HG03565 (cell line): ENCODE measurements around the gene ZNF33B.
"Not testable (repeated sequence)": the region's sequence is repeated elsewhere in the genome, so short reads cannot be mapped to it uniquely, and the experiment has no call there.

Experiments
- ATAC-seq: cut with Tn5 transposase; IDR thresholded peaks from one replicate; pipeline ENCODE4 v1.9.1; 2021; ENCODE audit warnings: mild to moderate bottlenecking, moderate library complexity; ENCODE audit not compliant: unreplicated experiment

Gene ZNF33B

GRCh38 chr10:42638055-42638820, at the start of gene ZNF33B:
Gene ZNF33B (minus strand): TSS chr10:42638570. CDS start chr10:42636928, 1,642 bp downstream.
- peak; percentile 95 for ATAC-seq

GRCh38 chr10:42684517-42684916, 46.1 kb upstream of the ZNF33B start:
- no peak for ATAC-seq

- no peak for ATAC-seq
Observed at GRCh38 chr10:42680267-42680666, 41.9 kb upstream of the ZNF33B start.

- not testable (repeated sequence) for ATAC-seq
Observed at GRCh38 chr10:42665181-42665979, 27.0 kb upstream of the ZNF33B start.

- ATAC-seq = no peak
Observed at GRCh38 chr10:42654419-42654818, 16.0 kb upstream of the ZNF33B start.

- ATAC-seq = no peak
Observed at GRCh38 chr10:42652858-42653257, 14.5 kb upstream of the ZNF33B start.

- no peak for ATAC-seq
Observed at GRCh38 chr10:42650374-42650773, 12.0 kb upstream of the ZNF33B start.

- no peak for ATAC-seq
Observed at GRCh38 chr10:42648512-42648911, 10.1 kb upstream of the ZNF33B start.

- ATAC-seq = no peak
Observed at GRCh38 chr10:42646687-42647640, 8.6 kb upstream of the ZNF33B start.

GRCh38 chr10:42646214-42646613, 7.8 kb upstream of the ZNF33B start:
- no peak for ATAC-seq

- no peak for ATAC-seq
Observed at GRCh38 chr10:42645516-42645915, 7.1 kb upstream of the ZNF33B start.

- no peak for ATAC-seq
Observed at GRCh38 chr10:42645103-42645502, 6.7 kb upstream of the ZNF33B start.

- ATAC-seq = no peak
Observed at GRCh38 chr10:42640610-42641229, 2.4 kb upstream of the ZNF33B start.

- no peak for ATAC-seq
Observed at GRCh38 chr10:42638821-42639270, 476 bp upstream of the ZNF33B start.

GRCh38 chr10:42637648-42638054, 719 bp downstream of the ZNF33B start:
- no peak for ATAC-seq

GRCh38 chr10:42637142-42637541, 1.2 kb downstream of the ZNF33B start:
- ATAC-seq = no peak

- no peak for ATAC-seq
Observed at GRCh38 chr10:42635098-42635497, 3.3 kb downstream of the ZNF33B start.

GRCh38 chr10:42632564-42632963, 5.8 kb downstream of the ZNF33B start:
- ATAC-seq = no peak

- ATAC-seq = no peak
Observed at GRCh38 chr10:42630537-42631134, 7.7 kb downstream of the ZNF33B start.

GRCh38 chr10:42623929-42624328, 14.4 kb downstream of the ZNF33B start:
- ATAC-seq = no peak
